Stimulated activated CD4-positive, alpha-beta T cell treated with anti-CD3 and anti-CD28 coated beads, Interleukin-2, amount 100 ng/mL, for 24 hours (primary cell): ENCODE measurements around the gene COL3A1.

Experiments used
- DNase-seq, 2 donors: peaks; one replicate each; pipeline ENCODE4 v3.0.0-alpha.2; 2020

The COL3A1 gene

DNA sequence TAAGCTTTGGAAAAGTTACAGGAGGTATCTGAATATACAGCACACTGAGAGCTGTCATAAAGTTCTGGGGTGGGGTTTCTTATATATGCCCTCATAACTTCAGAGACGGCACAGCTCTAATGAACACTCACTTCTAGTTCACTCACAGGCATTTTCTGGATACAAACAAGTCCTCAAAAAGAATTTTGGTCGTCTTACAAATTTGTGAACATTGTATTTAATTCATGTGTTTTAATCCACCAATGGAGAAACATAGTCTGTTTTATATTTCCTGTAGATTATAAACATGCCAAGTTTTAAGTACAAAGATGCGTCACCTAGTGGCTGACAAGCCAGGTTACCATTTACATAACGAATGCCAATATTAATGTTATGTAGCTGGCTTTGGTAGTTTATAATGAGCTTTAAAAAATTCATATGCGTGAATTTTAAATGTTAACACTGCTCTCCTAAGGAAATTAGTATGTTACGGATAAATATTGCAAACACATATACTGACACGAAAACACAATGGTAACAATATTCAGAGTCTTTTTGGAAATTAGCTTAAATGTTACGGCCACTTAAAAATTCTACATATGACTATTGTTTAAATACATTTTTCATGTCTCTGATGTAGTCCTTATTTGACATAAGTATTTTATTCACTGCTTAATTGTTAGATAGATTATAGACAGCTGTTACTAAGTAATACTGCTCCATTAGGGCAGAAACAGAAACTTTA is 2.5 kb downstream of the COL3A1 start:
- no peak for DNase-seq

DNA sequence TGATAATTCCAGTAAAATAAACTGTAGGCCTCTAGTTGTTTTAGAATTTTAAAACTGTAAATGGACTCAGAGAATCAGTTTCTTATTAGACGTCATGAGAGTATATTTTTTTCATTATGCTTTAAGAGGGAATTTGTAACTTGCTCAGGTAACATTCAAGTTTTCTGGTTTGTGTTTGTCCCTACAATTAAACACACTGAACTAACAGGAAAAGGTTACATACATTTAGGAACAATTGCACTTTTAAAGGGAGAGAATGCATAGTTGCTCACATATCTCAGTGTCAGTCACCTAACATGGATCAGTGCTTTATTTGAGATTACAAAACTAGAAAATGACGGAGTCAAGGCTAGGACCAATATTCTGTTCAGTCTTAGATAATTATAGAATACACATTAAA is 3.1 kb downstream of the COL3A1 start:
- no peak for DNase-seq

DNA sequence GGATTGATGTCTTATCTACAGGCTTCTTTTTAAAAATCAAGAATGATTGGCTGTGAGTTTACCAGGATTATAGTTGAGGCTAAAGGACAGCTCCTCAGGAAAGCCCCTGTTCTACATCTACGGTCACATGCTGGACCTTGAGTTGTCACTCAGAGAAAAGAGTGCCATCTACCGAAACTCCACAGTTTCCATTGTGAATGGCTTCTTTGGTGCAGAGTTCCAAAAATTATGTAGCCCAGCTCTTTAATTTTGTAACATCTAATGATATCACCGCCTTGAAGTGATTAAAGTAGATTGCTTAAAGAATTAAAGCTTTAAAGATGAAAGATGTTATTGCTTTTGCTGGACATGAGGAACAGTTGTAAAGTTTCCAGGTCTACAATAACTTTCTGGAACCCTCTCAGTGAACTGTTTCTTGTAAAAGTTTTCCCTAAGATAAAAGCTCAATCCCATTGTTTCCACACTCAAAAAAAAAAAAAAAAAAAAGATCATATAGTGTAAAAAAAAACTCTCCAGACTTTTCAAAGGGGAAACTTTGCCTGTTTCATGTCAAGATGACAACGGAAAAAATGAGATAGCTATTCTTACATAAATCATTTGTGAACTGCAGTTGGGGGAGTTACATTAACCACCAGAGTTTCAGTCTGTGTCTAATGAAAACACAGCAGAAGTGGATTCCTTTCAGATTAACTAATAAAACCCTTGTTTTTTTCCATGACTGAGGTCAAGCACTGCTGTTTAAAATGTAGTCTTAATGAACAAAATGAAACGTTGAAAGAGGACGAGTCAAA is 4.3 kb downstream of the COL3A1 start:
- DNase-seq: no peak

DNA sequence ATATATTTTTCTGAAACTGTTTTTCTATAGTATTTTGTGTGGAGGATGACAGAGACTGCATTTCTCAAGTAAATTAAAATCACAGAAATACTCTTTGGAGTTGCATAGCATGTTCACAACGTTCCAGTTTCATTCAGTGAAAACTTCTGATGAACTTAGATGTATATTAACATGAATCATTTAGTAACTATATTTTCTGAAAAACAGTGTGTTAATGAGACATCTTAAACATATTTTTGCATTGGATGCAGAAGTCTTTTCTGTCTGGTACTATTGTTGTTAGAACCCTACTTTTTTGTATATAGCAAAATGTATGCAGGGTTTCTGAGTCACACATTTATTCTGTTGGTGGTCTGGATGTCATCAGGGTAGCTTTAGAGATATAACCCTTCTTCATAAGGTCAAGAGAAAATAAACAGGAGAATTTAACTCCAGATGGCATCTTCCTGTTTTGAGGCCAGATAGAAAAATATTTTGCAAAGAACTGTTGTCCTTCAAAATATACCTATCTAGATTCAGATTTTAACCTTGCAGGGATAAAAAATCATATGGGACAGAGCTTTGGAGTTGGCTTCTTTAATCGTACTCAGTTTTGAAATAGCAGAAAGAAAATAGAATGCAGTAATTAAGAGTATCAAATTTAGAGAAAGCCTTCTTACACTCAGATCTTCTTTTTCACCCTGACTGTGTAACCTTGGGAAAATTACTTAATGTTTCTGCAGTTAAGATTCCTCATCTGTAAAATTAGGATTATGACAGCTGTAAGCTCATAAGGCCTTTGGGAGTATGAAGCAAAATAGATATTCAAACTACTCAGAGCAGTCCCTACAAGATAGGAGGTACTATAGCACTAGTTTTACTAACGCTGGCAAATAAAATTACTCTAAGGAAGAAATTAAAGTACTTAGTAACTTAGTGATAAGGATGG is 5.3 kb downstream of the COL3A1 start:
- no peak for DNase-seq

DNA sequence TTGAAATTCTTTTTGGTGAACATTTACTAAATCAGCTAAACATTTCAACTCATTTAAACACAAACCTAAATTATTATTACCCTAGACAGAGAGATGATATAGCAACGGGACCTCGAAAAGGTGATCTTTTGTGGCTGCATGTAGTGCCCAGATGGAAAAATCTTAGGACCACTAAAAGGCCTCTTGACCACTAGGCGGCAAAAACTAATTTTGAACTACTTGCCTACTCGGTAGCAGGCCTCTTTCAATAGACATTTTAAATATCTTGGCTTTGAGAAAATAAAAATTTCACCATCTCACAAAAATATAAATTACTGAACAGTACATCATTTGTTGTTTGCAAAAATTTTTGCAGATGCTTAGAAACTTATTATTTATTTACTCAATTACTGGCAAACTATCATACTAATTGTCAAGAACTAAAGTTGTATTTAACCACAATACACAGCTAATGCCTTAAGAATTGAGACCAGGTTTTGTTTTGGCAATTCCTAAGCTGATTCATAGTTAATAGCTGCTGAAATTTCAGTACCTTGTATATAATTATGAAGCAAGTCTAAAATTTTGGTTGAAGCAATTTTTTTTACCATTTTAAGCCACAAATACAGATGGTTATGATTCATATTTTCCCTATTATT is 9.4 kb downstream of the COL3A1 start:
- DNase-seq: no peak

DNA sequence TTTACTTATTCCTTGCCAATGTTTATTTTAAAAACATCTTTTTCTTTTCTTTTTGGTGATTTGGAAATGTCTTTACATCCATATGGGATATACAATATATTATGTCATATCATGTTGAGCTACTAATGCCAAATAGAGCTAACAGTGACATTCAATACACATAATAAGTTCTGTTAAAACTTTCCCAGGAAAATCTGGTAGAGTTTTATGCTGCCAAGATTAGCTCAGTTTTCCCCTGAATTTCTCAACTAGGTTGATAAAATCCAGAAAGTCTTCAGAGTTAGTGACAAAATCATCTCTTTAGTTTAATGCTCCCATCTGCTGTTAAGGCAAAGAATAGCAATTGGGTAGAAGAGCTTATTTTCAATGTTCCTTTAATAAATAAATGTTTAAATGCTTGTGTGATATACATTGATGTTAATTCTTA is 9.9 kb downstream of the COL3A1 start:
- DNase-seq: no peak

DNA sequence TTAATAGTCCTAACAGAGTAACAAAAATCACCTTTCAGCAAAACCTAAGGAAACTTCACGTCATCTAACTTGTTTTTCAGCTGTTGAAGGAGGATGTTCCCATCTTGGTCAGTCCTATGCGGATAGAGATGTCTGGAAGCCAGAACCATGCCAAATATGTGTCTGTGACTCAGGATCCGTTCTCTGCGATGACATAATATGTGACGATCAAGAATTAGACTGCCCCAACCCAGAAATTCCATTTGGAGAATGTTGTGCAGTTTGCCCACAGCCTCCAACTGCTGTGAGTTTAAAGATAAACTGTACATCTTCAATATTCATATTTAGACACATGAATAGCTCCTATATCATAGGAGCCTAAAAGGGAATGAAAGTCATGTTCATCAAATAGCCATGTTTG is 10.5 kb downstream of the COL3A1 start:
- no peak for DNase-seq

DNA sequence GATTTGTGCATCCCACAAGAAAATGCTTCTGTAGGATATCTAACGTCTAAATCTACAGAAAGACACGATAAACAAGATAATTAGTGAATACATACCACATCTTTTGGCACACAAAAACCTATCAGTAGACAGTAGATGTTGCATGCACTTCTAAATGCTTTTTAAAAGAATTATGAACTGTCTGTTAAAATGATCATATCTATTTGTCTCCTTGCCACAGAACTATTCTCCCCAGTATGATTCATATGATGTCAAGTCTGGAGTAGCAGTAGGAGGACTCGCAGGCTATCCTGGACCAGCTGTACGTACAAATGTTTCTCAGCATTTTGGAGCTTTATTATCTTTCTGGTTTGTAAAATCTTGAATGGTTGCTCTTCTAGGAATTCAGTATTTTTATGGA is 12.7 kb downstream of the COL3A1 start:
- DNase-seq: no peak

DNA sequence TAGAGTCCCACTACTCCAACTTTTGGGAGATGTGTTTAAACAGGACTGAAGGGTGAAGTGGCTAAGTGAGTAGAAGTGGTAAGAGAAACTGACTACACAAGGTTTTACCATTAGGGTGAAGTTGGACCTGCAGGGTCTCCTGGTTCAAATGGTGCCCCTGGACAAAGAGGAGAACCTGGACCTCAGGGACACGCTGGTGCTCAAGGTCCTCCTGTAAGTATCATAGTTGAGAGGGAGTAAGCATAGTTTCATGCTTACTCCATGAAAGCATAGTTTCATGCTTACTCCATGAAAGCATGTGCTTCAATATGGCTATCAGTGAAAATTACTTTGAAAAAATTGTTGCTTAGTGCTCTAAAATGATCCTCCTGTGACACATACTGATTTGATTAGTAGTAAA is 19.1 kb downstream of the COL3A1 start:
- no peak for DNase-seq

DNA sequence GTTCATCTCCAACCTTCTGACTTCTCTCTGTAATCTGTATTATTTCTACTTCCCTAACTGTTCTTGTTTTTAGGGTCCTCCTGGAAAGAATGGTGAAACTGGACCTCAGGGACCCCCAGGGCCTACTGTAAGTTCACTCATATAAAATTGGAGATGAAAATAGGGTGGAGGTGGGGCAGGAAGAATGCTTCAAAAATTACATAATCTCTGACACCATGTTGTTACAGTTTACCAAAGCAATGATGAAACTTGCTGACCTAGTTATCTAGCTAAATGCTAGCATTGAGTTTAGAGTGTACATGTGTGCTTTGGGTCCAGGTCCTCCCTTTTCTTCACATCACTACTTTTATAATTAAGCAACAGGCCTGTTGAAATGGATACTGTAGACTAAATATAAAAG is 23.1 kb downstream of the COL3A1 start:
- DNase-seq: no peak

DNA sequence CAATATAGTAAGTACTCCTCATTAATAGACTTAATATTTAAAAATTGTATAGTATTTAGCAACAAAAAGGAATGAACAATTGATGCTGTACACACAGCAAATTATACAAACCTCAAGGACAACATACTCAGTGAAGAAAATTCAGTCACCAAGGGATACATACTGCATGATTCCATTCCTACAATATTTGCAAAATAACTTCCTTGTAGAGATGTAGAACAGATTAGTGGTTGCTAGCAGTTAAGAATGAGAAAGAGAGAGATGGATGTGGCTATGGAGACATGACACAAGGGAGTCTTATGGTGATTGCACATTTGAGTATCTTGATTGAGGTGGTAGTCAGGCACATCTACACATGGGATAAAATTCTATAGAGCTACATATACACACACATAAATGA is 26.0 kb downstream of the COL3A1 start:
- no peak for DNase-seq

DNA sequence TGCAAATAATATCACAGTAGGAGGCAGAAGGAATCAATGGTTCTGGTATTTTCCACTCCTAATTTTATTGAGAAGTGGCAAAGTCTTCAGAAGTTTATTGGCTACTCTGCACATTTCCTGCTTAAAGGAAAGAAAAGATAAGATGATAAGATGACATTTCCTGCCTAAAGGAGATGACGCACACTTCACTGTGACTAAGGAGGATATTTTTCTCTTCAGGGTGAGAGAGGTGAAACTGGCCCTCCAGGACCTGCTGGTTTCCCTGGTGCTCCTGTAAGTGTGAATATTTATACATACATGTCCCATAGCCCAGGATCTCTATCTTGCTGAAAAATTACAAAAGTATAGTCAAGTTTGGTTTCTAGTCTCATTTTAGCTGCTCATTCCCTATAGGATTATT is 27.9 kb downstream of the COL3A1 start:
- no peak for DNase-seq

DNA sequence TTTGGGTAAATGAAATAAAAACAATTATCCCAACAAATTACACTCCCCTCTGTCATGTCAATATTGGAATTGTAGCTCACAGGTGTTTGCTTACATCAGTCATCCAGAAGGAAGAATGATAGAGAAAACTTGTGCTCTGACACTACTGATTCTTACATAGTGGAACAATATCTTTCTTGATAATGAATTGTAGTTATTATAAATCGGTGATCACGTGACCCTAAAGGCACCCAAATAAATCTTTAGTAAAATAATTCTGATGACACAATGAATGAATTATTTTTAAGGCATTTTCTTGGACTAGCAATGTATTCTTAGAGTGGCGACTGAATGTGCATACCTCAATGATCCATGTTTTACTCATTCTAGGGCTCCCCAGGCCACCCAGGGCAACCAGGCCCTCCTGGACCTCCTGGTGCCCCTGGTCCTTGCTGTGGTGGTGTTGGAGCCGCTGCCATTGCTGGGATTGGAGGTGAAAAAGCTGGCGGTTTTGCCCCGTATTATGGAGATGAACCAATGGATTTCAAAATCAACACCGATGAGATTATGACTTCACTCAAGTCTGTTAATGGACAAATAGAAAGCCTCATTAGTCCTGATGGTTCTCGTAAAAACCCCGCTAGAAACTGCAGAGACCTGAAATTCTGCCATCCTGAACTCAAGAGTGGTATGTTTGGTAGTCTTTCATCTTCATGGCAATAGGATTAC is 34.5 kb downstream of the COL3A1 start:
- DNase-seq: no peak

DNA sequence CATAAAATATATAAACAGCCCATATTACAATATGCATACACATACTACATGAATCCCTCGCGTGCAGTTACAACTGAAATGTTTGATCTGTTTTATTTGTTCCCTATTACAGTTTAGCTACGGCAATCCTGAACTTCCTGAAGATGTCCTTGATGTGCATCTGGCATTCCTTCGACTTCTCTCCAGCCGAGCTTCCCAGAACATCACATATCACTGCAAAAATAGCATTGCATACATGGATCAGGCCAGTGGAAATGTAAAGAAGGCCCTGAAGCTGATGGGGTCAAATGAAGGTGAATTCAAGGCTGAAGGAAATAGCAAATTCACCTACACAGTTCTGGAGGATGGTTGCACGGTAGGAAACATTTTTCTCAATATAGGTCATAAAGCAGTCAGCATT is 36.4 kb downstream of the COL3A1 start:
- no peak for DNase-seq

DNA sequence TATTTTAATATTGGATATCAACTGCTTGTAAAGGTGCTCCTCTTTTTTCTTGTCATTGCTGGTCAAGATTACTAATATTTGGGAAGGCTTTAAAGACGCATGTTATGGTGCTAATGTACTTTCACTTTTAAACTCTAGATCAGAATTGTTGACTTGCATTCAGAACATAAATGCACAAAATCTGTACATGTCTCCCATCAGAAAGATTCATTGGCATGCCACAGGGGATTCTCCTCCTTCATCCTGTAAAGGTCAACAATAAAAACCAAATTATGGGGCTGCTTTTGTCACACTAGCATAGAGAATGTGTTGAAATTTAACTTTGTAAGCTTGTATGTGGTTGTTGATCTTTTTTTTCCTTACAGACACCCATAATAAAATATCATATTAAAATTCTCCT is 38.2 kb downstream of the COL3A1 start:
- DNase-seq: no peak

DNA sequence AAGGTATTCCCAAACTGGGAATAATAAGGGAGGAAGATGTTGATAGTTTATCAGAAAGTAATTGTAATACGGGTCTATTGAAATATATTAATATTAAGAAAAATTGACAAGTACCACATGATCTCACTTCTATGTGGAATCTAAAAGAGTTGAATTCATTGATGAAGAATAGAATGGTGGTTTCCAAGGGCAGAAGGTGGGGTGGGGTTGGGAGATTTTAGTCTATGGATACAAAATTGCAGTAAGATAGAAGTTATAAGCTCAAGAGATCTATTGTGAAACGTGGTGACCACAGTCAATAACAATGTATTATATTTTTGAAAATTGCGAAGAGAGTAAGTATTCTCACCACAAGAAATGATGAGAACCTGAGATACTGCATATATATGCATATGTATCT is 38.9 kb downstream of the COL3A1 start:
- no peak for DNase-seq

DNA sequence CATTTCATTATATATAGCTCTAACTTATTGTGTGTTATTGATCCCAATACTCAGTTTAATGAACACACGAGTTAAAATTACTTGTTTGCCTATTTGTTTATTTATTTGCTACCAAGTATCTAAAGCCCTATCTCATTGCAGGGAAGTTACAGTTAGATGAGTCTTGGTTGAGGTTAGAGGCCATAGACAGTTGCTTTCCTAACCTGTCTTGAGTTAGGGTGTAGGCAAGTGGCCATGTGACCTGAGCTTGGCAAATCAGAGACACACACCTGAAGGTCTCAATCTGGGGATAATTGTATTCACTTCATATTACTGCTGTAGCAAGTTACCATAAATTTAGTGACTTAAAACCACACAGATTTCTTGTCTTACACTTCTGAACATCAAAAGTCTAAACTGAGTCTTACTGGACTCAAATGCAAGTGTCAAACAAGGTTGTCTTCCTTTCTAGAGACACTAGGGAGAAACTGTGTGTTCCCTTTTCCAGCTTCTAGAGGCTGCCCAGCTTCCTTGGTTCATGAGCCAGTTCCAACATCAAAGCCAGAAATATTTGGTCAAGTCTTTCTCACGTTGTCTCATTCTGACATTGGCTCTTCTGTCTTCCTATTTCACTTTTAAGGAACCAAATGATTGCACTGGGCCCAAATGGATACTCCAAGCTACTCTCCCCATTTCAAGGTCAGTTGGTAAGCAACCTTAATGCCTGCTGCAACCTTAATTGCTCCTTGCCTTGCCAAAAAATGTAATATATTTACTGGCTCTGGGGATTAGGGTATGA is 39.7 kb downstream of the COL3A1 start:
- no peak for DNase-seq

DNA sequence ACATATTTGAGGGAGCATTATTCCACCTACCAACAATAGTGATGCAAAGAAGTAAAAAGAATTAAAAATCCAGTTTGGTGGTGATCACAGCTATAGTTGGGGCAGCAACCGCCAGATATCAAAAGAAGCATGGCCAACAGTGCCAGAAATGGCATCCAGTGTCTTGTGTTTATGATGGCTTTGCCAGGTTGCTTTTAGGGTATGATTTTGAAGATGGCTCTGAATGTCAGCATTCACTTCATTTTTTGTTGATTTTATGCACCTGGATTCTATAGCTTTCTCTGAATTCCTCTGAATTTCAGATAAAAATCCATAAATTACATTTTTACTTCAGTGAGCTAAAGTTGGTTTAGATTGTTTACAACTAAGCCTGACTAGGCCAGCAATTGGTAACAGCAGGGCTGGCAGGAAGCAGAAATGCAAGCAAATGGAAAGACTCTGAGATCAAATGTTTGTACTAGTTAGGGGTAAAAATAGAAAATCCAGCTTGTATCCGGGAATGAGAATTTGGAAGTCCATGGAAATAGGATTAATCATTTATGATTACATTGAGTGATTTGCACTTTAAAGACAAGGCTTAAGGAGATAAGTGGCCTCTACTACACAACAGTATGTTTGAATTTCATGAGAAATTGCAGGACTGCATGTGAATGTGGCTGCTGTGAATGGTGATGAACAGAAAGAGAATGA is 40.4 kb downstream of the COL3A1 start:
- no peak for DNase-seq

DNA sequence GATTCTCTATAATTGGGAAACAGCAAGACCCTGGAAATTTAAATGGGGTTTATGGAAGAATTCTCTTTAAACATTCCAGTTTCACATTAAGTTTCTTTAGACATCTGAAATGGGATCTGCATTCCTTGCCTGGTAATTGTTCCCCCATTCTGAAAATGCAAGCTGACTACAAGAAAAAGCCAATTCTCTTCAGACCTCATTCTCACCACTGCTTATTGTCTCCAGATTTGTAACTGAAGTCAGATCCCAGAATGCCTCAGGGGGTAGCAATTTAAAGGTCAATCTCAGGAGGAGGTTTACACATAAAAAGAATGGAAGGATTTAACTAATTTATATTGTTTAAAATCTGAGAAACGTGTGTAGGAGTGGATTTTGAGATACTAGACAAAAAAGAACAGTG is 41.2 kb downstream of the COL3A1 start:
- no peak for DNase-seq

DNA sequence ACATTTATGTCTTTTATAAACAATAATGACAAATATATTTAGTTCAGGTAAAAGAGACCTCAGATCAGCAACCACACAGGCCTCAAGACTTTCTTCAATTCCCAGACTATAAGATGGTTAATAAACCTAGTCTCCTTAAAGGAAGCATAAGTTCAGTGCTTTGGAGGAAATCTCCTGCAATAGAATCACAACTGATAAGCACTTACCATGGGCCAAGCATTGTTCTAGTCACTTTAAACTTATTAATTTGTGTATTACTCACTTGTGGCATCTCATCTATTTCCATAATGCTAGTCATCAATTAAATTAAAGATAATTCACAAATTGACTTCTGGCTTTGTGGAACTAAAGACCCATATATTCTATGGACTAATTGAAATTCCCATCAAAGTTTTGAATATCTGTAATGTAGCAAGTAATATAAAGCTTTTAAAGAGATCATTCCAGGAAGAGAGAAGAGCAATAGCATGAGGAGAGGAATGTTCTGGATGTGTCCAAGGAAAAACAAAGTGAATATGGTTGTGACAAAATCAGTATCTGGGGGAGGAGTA is 42.2 kb downstream of the COL3A1 start:
- no peak for DNase-seq

DNA sequence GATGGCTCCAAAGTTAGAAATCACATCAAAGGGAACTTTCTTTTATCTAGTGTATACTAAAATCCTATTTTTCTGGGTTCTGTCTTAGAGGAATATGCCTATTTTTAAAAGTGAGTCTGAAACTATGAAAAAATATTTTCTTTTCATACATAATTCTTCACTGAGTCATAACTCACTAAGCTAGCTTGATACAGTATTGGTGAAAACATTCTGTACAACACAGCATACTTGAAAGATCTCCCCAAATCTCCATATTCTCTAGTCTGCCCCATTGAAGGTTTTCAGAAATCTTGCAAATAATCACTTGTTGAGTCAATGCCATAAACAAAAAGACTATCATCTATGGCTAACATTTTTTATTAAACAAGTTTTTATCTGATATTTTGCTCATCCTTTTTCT is 44.5 kb downstream of the COL3A1 start:
- DNase-seq: no peak
